Measurements from ENCODE around the gene ELOVL4.
A peak's percentile ranks its signal among the peaks of the same experiment; 100 is the strongest.

Gene ELOVL4

GRCh38 chr6:79872986-79873385 is 74.4 kb downstream of the ELOVL4 start:
- no peak for ATAC-seq
- Mint-ChIP-seq H3K4me1 (peaks cover 15% of the 10 kb centered on the region), H3K27me3 (peaks cover 26% of the 10 kb centered on the region), H3K4me3 (no peak overlapping the region), H3K27ac (no peak overlapping the region), H3K9me3 (no peaks in the 10 kb centered on the region)
- no peak for DNase-seq

GRCh38 chr6:79872303-79872702 is 75.0 kb downstream of the ELOVL4 start:
- Mint-ChIP-seq H3K4me3 (no peak overlapping the region), H3K9me3 (no peaks in the 10 kb centered on the region), H3K27me3 (peaks cover 26% of the 10 kb centered on the region), H3K4me1 (peaks cover 15% of the 10 kb centered on the region), H3K27ac (no peak overlapping the region)
- no peak for DNase-seq
- ATAC-seq = no peak

GRCh38 chr6:79869600-79870084 is 77.7 kb downstream of the ELOVL4 start:
- peak overlapping the region; percentile 59 to 61 for H3K4me3 Mint-ChIP-seq
- H3K27me3 Mint-ChIP-seq = peaks cover 5% of the 10 kb centered on the region
- H3K27ac Mint-ChIP-seq = peak overlapping the region in 1 of 2 donors; percentile 47
- H3K4me1 Mint-ChIP-seq = peaks cover 15% of the 10 kb centered on the region
- peak; percentile 84 to 85 for DNase-seq
- ATAC-seq = peak; percentile 98
- no peaks in the 10 kb centered on the region for H3K9me3 Mint-ChIP-seq

GRCh38 chr6:79869184-79869583 is 78.2 kb downstream of the ELOVL4 start:
- no peak for ATAC-seq
- Mint-ChIP-seq H3K4me3 (no peak overlapping the region), H3K9me3 (no peaks in the 10 kb centered on the region), H3K4me1 (peaks cover 15% of the 10 kb centered on the region), H3K27ac (no peak overlapping the region), H3K27me3 (peaks cover under 1% of the 10 kb centered on the region)
- DNase-seq = no peak

GRCh38 chr6:79868098-79868722 is 79.1 kb downstream of the ELOVL4 start:
- ATAC-seq = peak; percentile 22

More at GRCh38 chr6:79868098-79868722, 79.1 kb downstream of the ELOVL4 start:
- H3K27ac Mint-ChIP-seq = no peak overlapping the region
- no peaks in the 10 kb centered on the region for H3K27me3 Mint-ChIP-seq
- H3K4me1 Mint-ChIP-seq = peaks cover 15% of the 10 kb centered on the region
- peak; percentile 36 to 40 for DNase-seq
- H3K9me3 Mint-ChIP-seq = no peaks in the 10 kb centered on the region
- H3K4me3 Mint-ChIP-seq = no peak overlapping the region

Data from stimulated activated naive CD8-positive, alpha-beta T cell treated with anti-CD3 and anti-CD28 coated beads, Interleukin-15, amount 100 ng/mL, for 72 hours (primary cell).